SK-N-SH (cell line): ENCODE data around the gene LRRC66. TPM values are rescaled to one million over a fixed set of nuclear protein-coding genes. Genes with fewer than 3 reads are reported as not detected.

Experiments
- CTCF ChIA-PET: fragments of 300-600, 350-600 bp; formaldehyde crosslinking; extraction: SDS; loops from one replicate; lab custom pipeline; 2021; lab: Yijun Ruan, JAX
- POLR2A ChIA-PET: fragments of 350-600 bp; sonication (Branson Sonifier 250); formaldehyde crosslinking; extraction: SDS; loops from one replicate; lab custom pipeline; 2020; ENCODE audit warnings: antibody characterized with exemption, inconsistent platforms; lab: Yijun Ruan, JAX
- DNase-seq: peaks from one replicate; pipeline ENCODE4 v3.0.0; 2012
- H2AFZ ChIP-seq: fragments of 200-600 bp; sonication (generic); 2 replicates; pipeline ENCODE4 v1.8.1; 2016; ENCODE audit warnings: antibody characterized with exemption, mild to moderate bottlenecking, low read depth
- H3F3A ChIP-seq: fragments of 200-600 bp; sonication (generic); replicated peaks from 2 replicates; pipeline ENCODE3; 2016; ENCODE audit warnings: antibody characterized with exemption, mild to moderate bottlenecking; ENCODE audit not compliant: insufficient read depth
- H3K27ac ChIP-seq, 2 experiments: fragments of 200-500 bp in 1 of 2; fragments of 200-600 bp in 1 of 2; sonication (Bioruptor generic) in 1 of 2; sonication (generic), shearing (Covaris generic) in 1 of 2; 2 replicates each; pipeline versions ENCODE4 v1.5.1 to v1.6.1; 2014 to 2016; ENCODE audit warnings: low read depth in 2 of 2, inconsistent platforms in 1 of 2, low read length in 1 of 2, mild to moderate bottlenecking in 1 of 2, mixed read lengths in 1 of 2
- H3K27me3 ChIP-seq: fragments of 200-600 bp; sonication (generic), shearing (Covaris generic); 2 replicates; pipeline ENCODE4 v1.6.1; 2016; ENCODE audit warnings: mixed run types; ENCODE audit not compliant: insufficient read depth
- H3K36me3 ChIP-seq, 2 experiments: fragments of 200-500 bp in 1 of 2; fragments of 200-600 bp in 1 of 2; sonication (Bioruptor generic) in 1 of 2; sonication (generic) in 1 of 2; replicated peaks in 1 of 2; 2 replicates each; pipeline versions ENCODE3 to v1.5.1; 2014 to 2016; ENCODE audit warnings: low read length in 1 of 2, mild to moderate bottlenecking in 1 of 2; ENCODE audit not compliant: insufficient read depth in 2 of 2, control insufficient read depth in 1 of 2
- H3K4me1 ChIP-seq, 2 experiments: fragments of 200-500 bp in 1 of 2; fragments of 200-600 bp in 1 of 2; sonication (Bioruptor generic) in 1 of 2; sonication (generic), shearing (Covaris generic) in 1 of 2; 2 replicates each; pipeline versions ENCODE4 v1.5.1 to v1.6.1; 2014 to 2016; ENCODE audit warnings: low read depth in 1 of 2, low read length in 1 of 2, mixed run types in 1 of 2; ENCODE audit not compliant: insufficient read depth in 2 of 2, control insufficient read depth in 1 of 2
- H3K4me2 ChIP-seq: fragments of 200-600 bp; sonication (generic), shearing (Covaris generic); 2 replicates; pipeline ENCODE4 v1.6.1; 2017; ENCODE audit warnings: mixed run types
- H3K4me3 ChIP-seq, 2 experiments: fragments of 200-500 bp in 1 of 2; fragments of 200-600 bp in 1 of 2; sonication (Bioruptor generic) in 1 of 2; sonication (generic), shearing (Covaris generic) in 1 of 2; 2 replicates each; pipeline versions ENCODE4 v1.5.1 to v1.8.1; 2014 to 2016; ENCODE audit warnings: low read depth in 2 of 2, inconsistent platforms in 1 of 2, low read length in 1 of 2, mild to moderate bottlenecking in 1 of 2, mixed read lengths in 1 of 2, moderate library complexity in 1 of 2
- H3K79me2 ChIP-seq: fragments of 200-600 bp; sonication (generic); 2 replicates; pipeline ENCODE4 v1.8.1; 2017; ENCODE audit warnings: mild to moderate bottlenecking; ENCODE audit not compliant: insufficient read depth
- H3K9ac ChIP-seq: fragments of 200-600 bp; sonication (generic); 2 replicates; pipeline ENCODE4 v1.6.1; 2017; ENCODE audit warnings: mixed run types
- H3K9me2 ChIP-seq: fragments of 200-600 bp; sonication (generic); 2 replicates; pipeline ENCODE4 v1.6.1; 2017; ENCODE audit warnings: mixed run types
- H3K9me3 ChIP-seq: fragments of 200-600 bp; sonication (generic); 2 replicates; pipeline ENCODE4 v1.6.1; 2017; ENCODE audit warnings: mixed run types, mild to moderate bottlenecking, moderate library complexity
- H4K20me1 ChIP-seq: fragments of 200-600 bp; sonication (generic); 2 replicates; pipeline ENCODE4 v1.6.1; 2017; ENCODE audit warnings: mild to moderate bottlenecking, mixed run types; ENCODE audit not compliant: insufficient read depth
- CHD2 ChIP-seq: fragments of 150-350 bp; IDR thresholded peaks from 2 replicates; pipeline ENCODE4 v1.6.1; 2018; ENCODE audit warnings: low read length; ENCODE audit not compliant: partially characterized antibody
- EP300 ChIP-seq, 2 experiments: IDR thresholded peaks; 2 replicates each; pipeline versions ENCODE4 v1.4.0 to v1.6.1; 2012; ENCODE audit warnings: borderline replicate concordance in 1 of 2, low read depth in 1 of 2, low read length in 1 of 2
- EZH2phosphoT487 ChIP-seq: fragments of 200-600 bp; sonication (generic); IDR thresholded peaks from 2 replicates; pipeline ENCODE4 v1.6.1; 2017; ENCODE audit warnings: low read depth, mixed run types, mild to moderate bottlenecking, antibody characterized with exemption, moderate library complexity, borderline replicate concordance
- FOSL2 ChIP-seq: IDR thresholded peaks from 2 replicates; pipeline ENCODE4 v1.4.0; 2012; ENCODE audit warnings: low read depth, mild to moderate bottlenecking, moderate library complexity, borderline replicate concordance
- FOXJ3 ChIP-seq: sonication (generic); formaldehyde crosslinking; IDR thresholded peaks from 2 replicates; pipeline ENCODE4 v1.5.1; 2020; ENCODE audit warnings: mild to moderate bottlenecking, missing genetic modification reagents
- GABPA ChIP-seq: IDR thresholded peaks from 2 replicates; pipeline ENCODE4 v1.4.0; 2012; ENCODE audit warnings: low read depth, mild to moderate bottlenecking
- GATA2 ChIP-seq: sonication (generic); formaldehyde crosslinking; IDR thresholded peaks from 2 replicates; pipeline ENCODE4 v1.5.0; 2020; ENCODE audit warnings: mild to moderate bottlenecking, missing genetic modification reagents
- JUND ChIP-seq: IDR thresholded peaks from 2 replicates; pipeline ENCODE4 v1.4.0; 2012
- MEF2A ChIP-seq: IDR thresholded peaks from 2 replicates; pipeline ENCODE4 v1.4.0; 2012; ENCODE audit warnings: low read depth, borderline replicate concordance
- MXI1 ChIP-seq: IDR thresholded peaks from 2 replicates; pipeline ENCODE4 v1.6.1; 2012; ENCODE audit warnings: mild to moderate bottlenecking, low read depth, low read length, improper control_type of control experiment
- POLR2AphosphoS5 ChIP-seq: IDR thresholded peaks from 2 replicates; pipeline ENCODE4 v1.6.1; 2012; ENCODE audit warnings: low read depth, low read length
- RAD21 ChIP-seq: IDR thresholded peaks from 2 replicates; pipeline ENCODE4 v1.6.1; 2012; ENCODE audit warnings: mild to moderate bottlenecking, low read length
- SIN3A ChIP-seq: IDR thresholded peaks from 2 replicates; pipeline ENCODE4 v1.6.1; 2012; ENCODE audit warnings: low read depth, mild to moderate bottlenecking, low read length, moderate library complexity, borderline replicate concordance
- TAF1 ChIP-seq: IDR thresholded peaks from 2 replicates; pipeline ENCODE4 v1.6.1; 2012; ENCODE audit warnings: low read depth, mild to moderate bottlenecking, low read length, moderate library complexity, borderline replicate concordance
- TEAD4 ChIP-seq: IDR thresholded peaks from 2 replicates; pipeline ENCODE4 v1.4.0; 2012; ENCODE audit warnings: mild to moderate bottlenecking, borderline replicate concordance; ENCODE audit not compliant: insufficient read depth
- USF2 ChIP-seq: fragments of 150-350 bp; IDR thresholded peaks from 2 replicates; pipeline ENCODE4 v1.6.1; 2017; ENCODE audit warnings: antibody characterized with exemption, low read length, low read depth, borderline replicate concordance
- YY1 ChIP-seq: IDR thresholded peaks from 2 replicates; pipeline ENCODE4 v1.4.0; 2012; ENCODE audit warnings: low read depth, mild to moderate bottlenecking
- ZBTB33 ChIP-seq: IDR thresholded peaks from 2 replicates; pipeline ENCODE4 v1.4.0; 2012; ENCODE audit warnings: low read depth, borderline replicate concordance
- WGBS: methylation state at CpG from one replicate; pipeline ENCODE4 v1.1.6; 2017; ENCODE audit warnings: low lambda C conversion rate; 5-methylcytosine and 5-hydroxymethylcytosine counted together
- polyA plus RNA-seq, 3 experiments: library from polyadenylated mRNA; depleted of rRNA; stranded (reverse); fragments of >200 nt; gene quantifications; 2 replicates each; pipeline ENCODE4 v1.2.3, GENCODE V29; 2012
- TF ChIP-seq, protein P1 (sequence below): IDR thresholded peaks from 2 replicates; pipeline ENCODE4; 2012
- TF ChIP-seq, protein P2 (sequence below): IDR thresholded peaks from 2 replicates; pipeline ENCODE4 v1.4.0; 2012; ENCODE audit warnings: low read depth
- TF ChIP-seq, protein P3 (sequence below): fragments of 150-350 bp; IDR thresholded peaks from 2 replicates; pipeline ENCODE4 v1.6.1; 2016; ENCODE audit warnings: mild to moderate bottlenecking, low read depth, low read length

The LRRC66 gene
- polyA plus RNA-seq, 1 of the 3 experiments (the other 2 are of a cell fraction): 0.07 TPM

- TF ChIP-seq YY1 (no peak), MXI1 (no peak), EZH2phosphoT487 (no peak), MEF2A (no peak), CHD2 (no peak), TEAD4 (no peak), RAD21 (no peak), FOSL2 (no peak), POLR2AphosphoS5 (no peak), USF2 (no peak), SIN3A (no peak), ZBTB33 (no peak), EP300 (IDR thresholded peaks at IDR 0.05; ENCODE audit: borderline replicate concordance in 1 of 2, low read depth in 1 of 2, low read length in 1 of 2) (no peak)
- Histone ChIP-seq H3K27me3 (no peaks in the 10 kb centered on the region; the same call in 1 of the 2 replicates), H3K36me3 (no peaks in the 10 kb centered on the region), H3K27ac (no peak overlapping the region), H3K9ac (no peak overlapping the region), H4K20me1 (no peaks in the 10 kb centered on the region), H3K9me3 (no peaks in the 10 kb centered on the region), H3K4me2 (no peak overlapping the region), H3K79me2 (no peaks in the 10 kb centered on the region), H3F3A (no peaks in the 10 kb centered on the region), H3K9me2 (no peaks in the 10 kb centered on the region), H2AFZ (no peak overlapping the region), H3K4me3 (no peak overlapping the region), H3K4me1 (no peaks in the 10 kb centered on the region; a peak in 1 of 4 replicates)
- ChIA-PET POLR2A (interaction anchor here (1.8 kb wide), 1 partner anchor 16 kb away, joined by 5 read pairs; the partner anchor contains the start of gene SGCB), CTCF (no interaction called here)
- DNase-seq: no peak
- 49% methylated on average over 3 of the region's 3 CpGs for WGBS
These were observed 34.1 kb upstream of the LRRC66 start for GRCh38 chr4:52054254-52054653.

DNA sequence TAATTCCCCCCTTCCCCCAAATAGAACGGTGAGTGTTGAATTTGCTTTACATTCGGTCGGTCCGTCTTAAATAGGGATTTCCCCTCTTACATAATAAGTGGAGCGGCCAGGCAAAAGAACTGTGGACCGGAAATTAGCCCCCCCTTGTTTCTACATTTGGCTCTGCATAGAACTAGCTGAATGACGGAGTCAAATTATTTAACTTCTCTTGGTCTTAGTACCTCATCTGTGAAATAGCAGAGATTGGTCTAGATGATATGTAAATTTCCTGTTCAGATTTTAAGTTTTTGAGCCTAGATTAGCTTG, 32.3 kb upstream of the LRRC66 start:
- no peaks in the 10 kb centered on the region for H3K79me2 ChIP-seq
- DNase-seq: no peak
- ChIA-PET CTCF (interaction anchor here (1.2 kb wide), 1 partner anchor 16 kb away, joined by 3 read pairs; no protein-coding TSS in a partner anchor), POLR2A (interaction anchor here (0.7 kb wide), 1 partner anchor 14 kb away, joined by 6 read pairs; the partner anchor contains the start of gene SGCB)
- H3K9me2 ChIP-seq: no peaks in the 10 kb centered on the region
- H3K9ac ChIP-seq: no peak overlapping the region
- no peaks in the 10 kb centered on the region; a peak in 1 of 4 replicates for H3K4me1 ChIP-seq
- WGBS: 75% methylated on average over 7 of the region's 7 CpGs
- H3K27me3 ChIP-seq: no peaks in the 10 kb centered on the region; the same call in 1 of the 2 replicates
- no peak overlapping the region for H3K4me2 ChIP-seq
- H3K4me3 ChIP-seq: no peak overlapping the region
- no peaks in the 10 kb centered on the region for H3K9me3 ChIP-seq
- no peaks in the 10 kb centered on the region for H3F3A ChIP-seq
- H3K27ac ChIP-seq: no peak overlapping the region
- H3K36me3 ChIP-seq: no peaks in the 10 kb centered on the region
- no peaks in the 10 kb centered on the region for H4K20me1 ChIP-seq
- H2AFZ ChIP-seq: no peak overlapping the region
- TF ChIP-seq GABPA (no peak), YY1 (no peak), EP300 (IDR thresholded peaks at IDR 0.05; ENCODE audit: borderline replicate concordance in 1 of 2, low read depth in 1 of 2, low read length in 1 of 2) (no peak), JUND (no peak), FOSL2 (no peak), TAF1 (no peak), RAD21 (no peak), MEF2A (no peak), GATA2 (CRISPR knock-in tag) (no peak), FOXJ3 (CRISPR knock-in tag) (no peak), CHD2 (no peak)
- TF ChIP-seq, protein P1, sequence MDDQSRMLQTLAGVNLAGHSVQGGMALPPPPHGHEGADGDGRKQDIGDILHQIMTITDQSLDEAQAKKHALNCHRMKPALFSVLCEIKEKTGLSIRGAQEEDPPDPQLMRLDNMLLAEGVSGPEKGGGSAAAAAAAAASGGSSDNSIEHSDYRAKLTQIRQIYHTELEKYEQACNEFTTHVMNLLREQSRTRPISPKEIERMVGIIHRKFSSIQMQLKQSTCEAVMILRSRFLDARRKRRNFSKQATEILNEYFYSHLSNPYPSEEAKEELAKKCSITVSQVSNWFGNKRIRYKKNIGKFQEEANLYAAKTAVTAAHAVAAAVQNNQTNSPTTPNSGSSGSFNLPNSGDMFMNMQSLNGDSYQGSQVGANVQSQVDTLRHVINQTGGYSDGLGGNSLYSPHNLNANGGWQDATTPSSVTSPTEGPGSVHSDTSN: no peak
- TF ChIP-seq, protein P2, sequence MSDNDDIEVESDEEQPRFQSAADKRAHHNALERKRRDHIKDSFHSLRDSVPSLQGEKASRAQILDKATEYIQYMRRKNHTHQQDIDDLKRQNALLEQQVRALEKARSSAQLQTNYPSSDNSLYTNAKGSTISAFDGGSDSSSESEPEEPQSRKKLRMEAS: no peak
- TF ChIP-seq, protein P3, sequence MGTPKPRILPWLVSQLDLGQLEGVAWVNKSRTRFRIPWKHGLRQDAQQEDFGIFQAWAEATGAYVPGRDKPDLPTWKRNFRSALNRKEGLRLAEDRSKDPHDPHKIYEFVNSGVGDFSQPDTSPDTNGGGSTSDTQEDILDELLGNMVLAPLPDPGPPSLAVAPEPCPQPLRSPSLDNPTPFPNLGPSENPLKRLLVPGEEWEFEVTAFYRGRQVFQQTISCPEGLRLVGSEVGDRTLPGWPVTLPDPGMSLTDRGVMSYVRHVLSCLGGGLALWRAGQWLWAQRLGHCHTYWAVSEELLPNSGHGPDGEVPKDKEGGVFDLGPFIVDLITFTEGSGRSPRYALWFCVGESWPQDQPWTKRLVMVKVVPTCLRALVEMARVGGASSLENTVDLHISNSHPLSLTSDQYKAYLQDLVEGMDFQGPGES: no peak
